ENCODE data around the gene ZYX. TPM values are rescaled to one million over a fixed set of nuclear protein-coding genes. Genes with fewer than 3 reads are reported as not detected.
A peak's percentile ranks its signal among the peaks of the same experiment; 100 is the strongest.

The ZYX gene
- total RNA-seq (2021), result 236 and 237 TPM in 2 replicates
- long read RNA-seq, transcript ZYX-201 (10 exons, 2,493 nt), result major isoform, 124 of 408 reads
- long read RNA-seq, partial matches to known transcripts, result 171 of 408 reads
- long read RNA-seq, other reads (novel, unspliced or antisense), result 113 of 408 reads

GRCh38 chr7:143380646-143381426 lies at the start of gene ZYX:
Gene ZYX (plus strand): TSS chr7:143381345. CDS start chr7:143381572, 227 bp downstream.
- peaks cover 5% of the 10 kb centered on the region; the same call in 1 of the 2 replicates for H3K4me1 ChIP-seq (ENCODE audit: insufficient read depth, low read length)
- peak within 1 kb of the TSS; percentile 59 for H3K4me2 ChIP-seq (ENCODE audit: insufficient read depth, insufficient read length, low read length)
- peaks cover 5% of the 10 kb centered on the region for H3K79me1 ChIP-seq (ENCODE audit: insufficient read depth, low read depth, low read length, poor library complexity, severe bottlenecking)
- Mint-ChIP-seq H3K36me3 (ENCODE audit: insufficient read depth in 1 of 3, low read depth in 3 of 3) (peaks cover 5 to 9% (median 7%) of the 10 kb centered on the region in 3 experiments; a peak in 4 of 7 replicates), H3K4me3 (peak within 1 kb of the TSS; percentile 76 to 79; a peak in 4 of 5 replicates), H3K27ac (peak within 1 kb of the TSS in 1 of 3 experiments; percentile 73; a peak in 1 of 7 replicates), H3K9me3 (no peaks in the 10 kb centered on the region), H3K4me1 (peaks cover 24 to 27% of the 10 kb centered on the region in 2 experiments), H3K27me3 (ENCODE audit: low read depth) (no peaks in the 10 kb centered on the region)
- peak within 1 kb of the TSS; percentile 96 for H3K14ac ChIP-seq (ENCODE audit: insufficient read depth, low read length)
- H3K4ac ChIP-seq (ENCODE audit: low read depth, low read length), result peak within 1 kb of the TSS; percentile 80; the same call in 1 of the 2 replicates
- peak within 1 kb of the TSS; percentile 3 for H3K27ac ChIP-seq (ENCODE audit: insufficient read length, low read depth, low read length)
- peaks cover 2% of the 10 kb centered on the region for H4K20me1 ChIP-seq (ENCODE audit: control insufficient read depth, insufficient read depth, insufficient read length)
- H3K23ac ChIP-seq (ENCODE audit: insufficient read length, low read depth, low read length), result no peak within 1 kb of the TSS
- peaks cover 14% of the 10 kb centered on the region for H3K23me2 ChIP-seq (ENCODE audit: insufficient read length, low read depth, low read length, poor library complexity, severe bottlenecking)
- H4K8ac ChIP-seq (replicated peaks; ENCODE audit: insufficient read length, low read depth, low read length), result no peak within 1 kb of the TSS
- peaks cover 17% of the 10 kb centered on the region; the same call in 1 of the 2 replicates for H3K79me2 ChIP-seq (ENCODE audit: insufficient read depth, low read length)
- no peak within 1 kb of the TSS for H2AK5ac ChIP-seq (ENCODE audit: insufficient read length, low read length)
- peak within 1 kb of the TSS; percentile 54 for H2BK120ac ChIP-seq (ENCODE audit: low read depth, low read length, poor library complexity, severe bottlenecking)
- H3K56ac ChIP-seq (ENCODE audit: insufficient read length, low read depth, low read length), result no peak within 1 kb of the TSS
- H4K91ac ChIP-seq (ENCODE audit: insufficient read length, low read depth, low read length), result peak within 1 kb of the TSS; percentile 60
- no peak for TF ChIP-seq CTCF (conservative IDR thresholded peaks at IDR 0.05)
- no CpG with 5 or more reads among the region's 72 CpGs for WGBS (ENCODE audit: extremely low coverage, insufficient read length, low lambda C conversion rate)
- 0 out of 2 replicates have a peak, but pooled peaks cover 2% of the 10 kb centered on the region for H3K27me3 ChIP-seq (ENCODE audit: insufficient read depth, low read length)
- peak within 1 kb of the TSS; percentile 82 for H3K9ac ChIP-seq (ENCODE audit: extremely low read depth, insufficient read length, low read length)
- H3K18ac ChIP-seq (ENCODE audit: insufficient read length, low read depth, low read length), result peak within 1 kb of the TSS; percentile 97
- no peak within 1 kb of the TSS for H3T11ph ChIP-seq (ENCODE audit: low read length)
- H4K5ac ChIP-seq (ENCODE audit: insufficient read length, low read depth, low read length), result no peak within 1 kb of the TSS
- no peak within 1 kb of the TSS for H2BK5ac ChIP-seq (ENCODE audit: insufficient read length, low read length)
- no peak within 1 kb of the TSS for H2BK12ac ChIP-seq (ENCODE audit: insufficient read length, low read depth, low read length)
- H2AFZ ChIP-seq (ENCODE audit: low read length), result no peak within 1 kb of the TSS
- peak; percentile 96 for DNase-seq
- no peak within 1 kb of the TSS for H2BK15ac ChIP-seq (ENCODE audit: low read depth, low read length)
- H3K9me3 ChIP-seq (ENCODE audit: control insufficient read depth, low read depth, low read length), result no peaks in the 10 kb centered on the region
- no peak within 1 kb of the TSS for H2BK20ac ChIP-seq (ENCODE audit: low read depth, low read length, poor library complexity, severe bottlenecking)
